Measurements from ENCODE around the gene DVL3.

DNA sequence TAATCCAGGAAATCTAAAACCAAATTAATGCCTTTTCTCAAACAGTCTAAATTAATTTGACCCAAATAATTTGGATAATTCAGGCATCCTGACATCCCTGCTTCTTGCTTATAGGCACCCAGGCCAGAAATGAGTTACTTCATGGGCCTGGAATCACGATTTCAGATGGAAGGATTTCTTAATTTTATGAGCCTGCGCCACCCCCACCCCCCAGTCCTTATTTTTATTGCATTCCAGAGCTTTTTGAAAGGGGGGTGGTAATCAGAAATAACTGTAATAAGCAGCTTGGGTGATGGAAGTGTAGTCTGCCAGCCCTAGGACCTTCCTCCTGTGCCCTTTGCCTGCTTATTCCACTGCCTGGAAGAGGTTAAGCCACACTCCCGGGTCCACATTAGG, 20.8 kb downstream of the DVL3 start:
- TF ChIP-seq, protein P1, sequence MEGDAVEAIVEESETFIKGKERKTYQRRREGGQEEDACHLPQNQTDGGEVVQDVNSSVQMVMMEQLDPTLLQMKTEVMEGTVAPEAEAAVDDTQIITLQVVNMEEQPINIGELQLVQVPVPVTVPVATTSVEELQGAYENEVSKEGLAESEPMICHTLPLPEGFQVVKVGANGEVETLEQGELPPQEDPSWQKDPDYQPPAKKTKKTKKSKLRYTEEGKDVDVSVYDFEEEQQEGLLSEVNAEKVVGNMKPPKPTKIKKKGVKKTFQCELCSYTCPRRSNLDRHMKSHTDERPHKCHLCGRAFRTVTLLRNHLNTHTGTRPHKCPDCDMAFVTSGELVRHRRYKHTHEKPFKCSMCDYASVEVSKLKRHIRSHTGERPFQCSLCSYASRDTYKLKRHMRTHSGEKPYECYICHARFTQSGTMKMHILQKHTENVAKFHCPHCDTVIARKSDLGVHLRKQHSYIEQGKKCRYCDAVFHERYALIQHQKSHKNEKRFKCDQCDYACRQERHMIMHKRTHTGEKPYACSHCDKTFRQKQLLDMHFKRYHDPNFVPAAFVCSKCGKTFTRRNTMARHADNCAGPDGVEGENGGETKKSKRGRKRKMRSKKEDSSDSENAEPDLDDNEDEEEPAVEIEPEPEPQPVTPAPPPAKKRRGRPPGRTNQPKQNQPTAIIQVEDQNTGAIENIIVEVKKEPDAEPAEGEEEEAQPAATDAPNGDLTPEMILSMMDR (IDR thresholded peaks at IDR 0.05; ENCODE audit: low read length) = no peak
- no peak for TF ChIP-seq EZH2 (IDR thresholded peaks at IDR 0.05; ENCODE audit: borderline replicate concordance, low read length)

Measured in OCI-LY1 (cell line).